IMR-90 (cell line): ENCODE results near the gene SCARB1. TPM values are rescaled to one million over a fixed set of nuclear protein-coding genes. Genes with fewer than 3 reads are reported as not detected.

Source experiments
- ATAC-seq: fragments of 200-7000 bp; cut with Tn5 transposase; 2 replicates; pipeline ENCODE4 v1.9.1; 2020; ENCODE audit warnings: low read depth, mild to moderate bottlenecking, moderate library complexity
- BruUV-seq: library from RNA; stranded (reverse); fragments of 400-500 nt; replicated peaks from 2 replicates; lab custom pipeline; 2021; lab: Mats Ljungman, UMichigan
- CTCF ChIA-PET: fragments of 300-600 bp; formaldehyde crosslinking; extraction: SDS; loops from one replicate; lab custom pipeline; 2021; ENCODE audit warnings: antibody characterized with exemption; lab: Yijun Ruan, JAX
- POLR2A ChIA-PET: fragments of 300-600 bp; sonication (Branson Sonifier 250); formaldehyde crosslinking; loops from one replicate; lab custom pipeline; 2022; ENCODE audit warnings: antibody characterized with exemption; ENCODE audit not compliant: unreplicated experiment; lab: Charles Lee
- DNase-seq: peaks from one replicate; pipeline ENCODE4 v3.0.0; 2013
- H2AFZ ChIP-seq: replicated peaks from 2 replicates; pipeline ENCODE3; 2013; ENCODE audit warnings: low read length, mild to moderate bottlenecking; ENCODE audit not compliant: poor library complexity
- H2AK5ac ChIP-seq: 2 replicates; pipeline ENCODE4 v1.6.1; 2013; ENCODE audit warnings: low read depth, low read length, inconsistent platforms
- H2AK9ac ChIP-seq: replicated peaks from 2 replicates; pipeline ENCODE3; 2013; ENCODE audit warnings: mild to moderate bottlenecking, low read depth, low read length, moderate library complexity; ENCODE audit not compliant: poor library complexity
- H2BK120ac ChIP-seq: 2 replicates; pipeline ENCODE4 v1.6.1; 2013; ENCODE audit warnings: low read depth, low read length, inconsistent platforms
- H2BK15ac ChIP-seq: 3 replicates; pipeline ENCODE4 v1.6.1; 2013; ENCODE audit warnings: low read depth, low read length, inconsistent platforms
- H2BK20ac ChIP-seq: 2 replicates; pipeline ENCODE4 v1.6.1; 2013; ENCODE audit warnings: low read depth, mild to moderate bottlenecking, inconsistent platforms, low read length, moderate library complexity
- H2BK5ac ChIP-seq: 2 replicates; pipeline ENCODE4 v1.6.1; 2013; ENCODE audit warnings: mild to moderate bottlenecking, low read depth, low read length, inconsistent platforms; ENCODE audit not compliant: poor library complexity, severe bottlenecking
- H3K14ac ChIP-seq: replicated peaks from 2 replicates; pipeline ENCODE4 v1.6.1; 2013; ENCODE audit warnings: low read depth, low read length, inconsistent platforms
- H3K18ac ChIP-seq: 2 replicates; pipeline ENCODE4 v1.6.1; 2013; ENCODE audit warnings: low read depth, low read length, control low read depth
- H3K23ac ChIP-seq: 2 replicates; pipeline ENCODE4 v1.6.1; 2013; ENCODE audit warnings: low read depth, low read length, inconsistent platforms
- H3K27ac ChIP-seq: 2 replicates; pipeline ENCODE4 v1.5.1; 2013; ENCODE audit warnings: mild to moderate bottlenecking, control low read depth, low read length; ENCODE audit not compliant: insufficient read depth
- H3K27me3 ChIP-seq: 2 replicates; pipeline ENCODE4 v1.6.1; 2013; ENCODE audit warnings: low read length; ENCODE audit not compliant: control insufficient read depth, insufficient read depth
- H3K36me3 ChIP-seq: 2 replicates; pipeline ENCODE4 v1.6.1; 2013; ENCODE audit warnings: low read length, mixed read lengths; ENCODE audit not compliant: control insufficient read depth, insufficient read depth
- H3K4ac ChIP-seq: 2 replicates; pipeline ENCODE4 v1.6.1; 2013; ENCODE audit warnings: low read depth, low read length, inconsistent platforms
- H3K4me1 ChIP-seq: 2 replicates; pipeline ENCODE4 v1.6.1; 2013; ENCODE audit warnings: low read length, mixed read lengths; ENCODE audit not compliant: control insufficient read depth, insufficient read depth
- H3K4me2 ChIP-seq: 2 replicates; pipeline ENCODE4 v1.6.1; 2013; ENCODE audit warnings: low read depth, mild to moderate bottlenecking, control low read depth, low read length, moderate library complexity
- H3K4me3 ChIP-seq: 2 replicates; pipeline ENCODE4 v1.5.1; 2013; ENCODE audit warnings: low read depth, mild to moderate bottlenecking, control low read depth, low read length, moderate library complexity; ENCODE audit not compliant: insufficient read depth
- H3K56ac ChIP-seq: 2 replicates; pipeline ENCODE4 v1.6.1; 2013; ENCODE audit warnings: low read length, inconsistent platforms; ENCODE audit not compliant: insufficient read depth; ENCODE audit errors: extremely low read depth
- H3K79me1 ChIP-seq, 2 experiments: 2 replicates each; pipeline ENCODE4 v1.6.1; 2013; ENCODE audit warnings: low read length in 2 of 2, inconsistent platforms in 1 of 2, low read depth in 1 of 2
- H3K9ac ChIP-seq: 2 replicates; pipeline ENCODE4 v1.6.1; 2013; ENCODE audit warnings: low read depth, low read length, control low read depth
- H3K9me1 ChIP-seq: 2 replicates; pipeline ENCODE4 v1.6.1; 2013; ENCODE audit warnings: low read length, inconsistent platforms; ENCODE audit not compliant: insufficient read depth
- H3K9me3 ChIP-seq: 2 replicates; pipeline ENCODE4 v1.6.1; 2013; ENCODE audit warnings: low read length; ENCODE audit not compliant: control insufficient read depth, insufficient read depth
- H4K20me1 ChIP-seq: 2 replicates; pipeline ENCODE4 v1.6.1; 2013; ENCODE audit warnings: low read length, inconsistent platforms; ENCODE audit not compliant: insufficient read depth
- H4K5ac ChIP-seq: 2 replicates; pipeline ENCODE4 v1.6.1; 2013; ENCODE audit warnings: mild to moderate bottlenecking, low read depth, low read length, control low read depth
- H4K8ac ChIP-seq, 2 experiments: 2 replicates each; pipeline ENCODE4 v1.6.1; 2013; ENCODE audit warnings: low read depth in 2 of 2, low read length in 2 of 2, control low read depth in 1 of 2, inconsistent platforms in 1 of 2
- H4K91ac ChIP-seq: 2 replicates; pipeline ENCODE4 v1.6.1; 2013; ENCODE audit warnings: low read depth, low read length, inconsistent platforms; ENCODE audit not compliant: insufficient read depth
- CHD1 ChIP-seq: IDR thresholded peaks from 2 replicates; pipeline ENCODE4 v1.6.1; 2012; ENCODE audit warnings: low read depth, low read length, improper control_type of control experiment
- CTCF ChIP-seq: conservative IDR thresholded peaks from 2 replicates; pipeline ENCODE4 v1.5.1; 2012; ENCODE audit warnings: mild to moderate bottlenecking, low read depth, low read length, improper control_type of control experiment
- USF2 ChIP-seq: fragments of 150-350 bp; IDR thresholded peaks from 2 replicates; pipeline ENCODE4 v1.6.1; 2017; ENCODE audit warnings: mild to moderate bottlenecking, antibody characterized with exemption, low read length, low read depth
- WGBS, 2 experiments: methylation state at CpG; one replicate each; pipeline versions ENCODE4 v1.1.5 to v1.1.7; 2013; ENCODE audit warnings: missing lambda C conversion rate in 2 of 2; ENCODE audit not compliant: insufficient read length in 1 of 2; ENCODE audit errors: extremely low coverage in 2 of 2; 5-methylcytosine and 5-hydroxymethylcytosine counted together
- dilution Hi-C: fragments of 300-500 bp; cut with HindIII; formaldehyde crosslinking; loops from one replicate; pipeline ENCODE4 v1.14.3; 2018; ENCODE audit warnings: low sequenced_read_pairs; ENCODE audit not compliant: unreplicated experiment
- in situ Hi-C: fragments of 300-500 bp; cut with MboI; formaldehyde crosslinking; loops from 3 replicates; pipeline ENCODE4 v1.14.3; 2019; ENCODE audit warnings: low sequenced_read_pairs, inconsistent platforms, mixed read lengths
- intact Hi-C: fragments of 100-400 bp; cut with micrococcal nuclease; formaldehyde crosslinking; loops from 2 replicates; pipeline ENCODE4 v1.10.0; 2022
- polyA plus RNA-seq, 3 experiments: library from polyadenylated mRNA; depleted of rRNA; stranded (reverse); fragments of >200 nt; gene quantifications; 2 replicates each; pipeline ENCODE4 v1.2.3, GENCODE V29; 2012; ENCODE audit warnings: low replicate concordance in 1 of 3
- total RNA-seq: library from RNA; depleted of rRNA; stranded (reverse); fragments of >200 nt; gene quantifications from 2 replicates; pipeline ENCODE4 v1.2.3, GENCODE V29; 2012

Gene SCARB1
- total and polyA plus RNA-seq, 2 of the 4 experiments (the other 2 are of a cell fraction), result 3.0 to 24.8 TPM

- H4K8ac ChIP-seq, result no peak overlapping the region
- H4K91ac ChIP-seq, result no peak overlapping the region; the same call in 1 of the 2 replicates
- no peaks in the 10 kb centered on the region for H3K27me3 ChIP-seq
- no peaks in the 10 kb centered on the region for H4K20me1 ChIP-seq
- peaks cover 20% of the 10 kb centered on the region for H3K4me1 ChIP-seq
- no TSS peak for BruUV-seq
- peak; percentile 54 for DNase-seq
- intact Hi-C loops (no loop called here), dilution Hi-C loops (loop anchor here (10.0 kb wide), 1 partner anchor 50 kb away; no protein-coding TSS in a partner anchor), in situ Hi-C loops (no loop called here)
- H3K18ac ChIP-seq, result no peak overlapping the region
- H2AK9ac ChIP-seq, result no peak overlapping the region
- H3K14ac ChIP-seq, result peak overlapping the region; percentile 19; the same call in 1 of the 2 replicates
- H4K5ac ChIP-seq, result no peak overlapping the region
- ChIA-PET CTCF (no interaction called here), POLR2A (no interaction called here)
- no peak overlapping the region for H2BK5ac ChIP-seq
- no peak overlapping the region for H3K27ac ChIP-seq
- no peak overlapping the region; the same call in none of the 2 replicates for H2BK20ac ChIP-seq
- H2AK5ac ChIP-seq, result peak overlapping the region; percentile 62; the same call in 1 of the 2 replicates
- H2BK120ac ChIP-seq, result peak overlapping the region; percentile 47; the same call in 1 of the 2 replicates
- H2BK15ac ChIP-seq, result 0 out of 3 replicates have a peak overlapping the region, but pooled peaks have one; percentile 44
- H3K56ac ChIP-seq, result no peak overlapping the region
- 85% methylated on average over 8 of the region's 22 CpGs; no CpG with 5 or more reads in 1 of the 2 experiments for WGBS, 2 experiments
- H3K9ac ChIP-seq, result no peak overlapping the region
- H3K23ac ChIP-seq, result no peak overlapping the region
- H3K79me1 ChIP-seq, result no peaks in the 10 kb centered on the region
- H3K4ac ChIP-seq, result peak overlapping the region; percentile 69; the same call in 1 of the 2 replicates
- peaks cover 6% of the 10 kb centered on the region for H3K9me1 ChIP-seq
- no peak overlapping the region for H3K4me2 ChIP-seq
- no peak overlapping the region for H3K4me3 ChIP-seq
- H3K9me3 ChIP-seq, result peaks cover 3% of the 10 kb centered on the region
- no peak for ATAC-seq
- H3K36me3 ChIP-seq, result no peaks in the 10 kb centered on the region
- TF ChIP-seq USF2 (peak; percentile 34; the same call in 1 of the 2 replicates), CHD1 (no peak), CTCF (no peak)
- peak overlapping the region; percentile 44 for H2AFZ ChIP-seq
Observed at GRCh38 chr12:124734224-124734788, 129.4 kb downstream of the SCARB1 start.
